ENCODE data around the gene LRRC61.

LRRC61 gene

GRCh38 chr7:150358433-150358832 is 35.3 kb downstream of the LRRC61 start:
- no peak for DNase-seq

- no peak for DNase-seq
These were observed 36.0 kb downstream of the LRRC61 start for GRCh38 chr7:150358988-150359621.

- no peak for DNase-seq
These were observed 36.6 kb downstream of the LRRC61 start for GRCh38 chr7:150359622-150360362.

- DNase-seq = no peak
These were observed 37.4 kb downstream of the LRRC61 start for GRCh38 chr7:150360363-150361058.

- DNase-seq = no peak
These were observed 38.2 kb downstream of the LRRC61 start for GRCh38 chr7:150361402-150361801.

GRCh38 chr7:150361807-150362621 is 38.9 kb downstream of the LRRC61 start:
- DNase-seq = no peak

- no peak for DNase-seq
These were observed 40.2 kb downstream of the LRRC61 start for GRCh38 chr7:150363370-150363769.

- DNase-seq = no peak
These were observed 40.7 kb downstream of the LRRC61 start for GRCh38 chr7:150363872-150364271.

- DNase-seq = no peak
These were observed 42.0 kb downstream of the LRRC61 start for GRCh38 chr7:150365194-150365593.

GRCh38 chr7:150365673-150366398 is 42.7 kb downstream of the LRRC61 start:
- DNase-seq = no peak

- no peak for DNase-seq
These were observed 44.5 kb downstream of the LRRC61 start for GRCh38 chr7:150367677-150368095.

GRCh38 chr7:150368096-150368883 is 45.1 kb downstream of the LRRC61 start, which contains the start of gene REPIN1:
TSS of gene REPIN1 (plus strand) at chr7:150368822. CDS start at chr7:150369712, 890 bp downstream.
- DNase-seq = no peak

GRCh38 chr7:150368884-150369747 is 46.0 kb downstream of the LRRC61 start:
- DNase-seq = no peak

- DNase-seq = no peak
These were observed 46.8 kb downstream of the LRRC61 start for GRCh38 chr7:150369748-150370501.

- DNase-seq = no peak
These were observed 47.5 kb downstream of the LRRC61 start for GRCh38 chr7:150370612-150371071.

GRCh38 chr7:150371131-150371995 is 48.2 kb downstream of the LRRC61 start:
- no peak for DNase-seq

- DNase-seq = no peak
These were observed 48.8 kb downstream of the LRRC61 start for GRCh38 chr7:150371996-150372270.

GRCh38 chr7:150372271-150373048 is 49.3 kb downstream of the LRRC61 start:
- DNase-seq = no peak

Measured in cortex of kidney (tissue), 1 donor.